Measurements from ENCODE around the gene UGT1A6. TPM values are rescaled to one million over a fixed set of nuclear protein-coding genes. Genes with fewer than 3 reads are reported as not detected.

The UGT1A6 gene
- total and polyA plus RNA-seq, 2 experiments from 2014 or later, result not detected

- Mint-ChIP-seq H3K27me3 (ENCODE audit: insufficient read depth, low read depth, poor library complexity) (peaks cover 15% of the 10 kb centered on the region), H3K4me3 (no peak overlapping the region), H3K27ac (no peak overlapping the region), H3K4me1 (peaks cover 3% of the 10 kb centered on the region; the same call in 2 of the 3 replicates), H3K36me3 (ENCODE audit: low read depth) (no peaks in the 10 kb centered on the region), H3K9me3 (peaks cover 2% of the 10 kb centered on the region; the same call in 1 of the 3 replicates)
- Histone ChIP-seq H3K4me2 (no peak overlapping the region), H3K36me3 (ENCODE audit: insufficient read depth) (no peaks in the 10 kb centered on the region), H3K4me1 (ENCODE audit: insufficient read depth) (no peaks in the 10 kb centered on the region), H3K4me3 (no peak overlapping the region), H2AFZ (no peak overlapping the region), H3K9me2 (ENCODE audit: insufficient read depth) (no peaks in the 10 kb centered on the region), H3K27ac (ENCODE audit: low read depth) (no peak overlapping the region), H3K79me2 (replicated peaks; ENCODE audit: insufficient read depth) (no peaks in the 10 kb centered on the region), H4K20me1 (replicated peaks; ENCODE audit: insufficient read depth) (no peaks in the 10 kb centered on the region), H3K27me3 (ENCODE audit: insufficient read depth) (no peaks in the 10 kb centered on the region), H3F3A (replicated peaks; ENCODE audit: low read depth) (no peaks in the 10 kb centered on the region)
- DNase-seq (ENCODE audit: low spot score) (no peak), ATAC-seq (no peak)
- TF ChIP-seq STAT1 (IDR thresholded peaks at IDR 0.05; ENCODE audit: unreplicated experiment), result no peak
- TF ChIP-seq, protein P1, sequence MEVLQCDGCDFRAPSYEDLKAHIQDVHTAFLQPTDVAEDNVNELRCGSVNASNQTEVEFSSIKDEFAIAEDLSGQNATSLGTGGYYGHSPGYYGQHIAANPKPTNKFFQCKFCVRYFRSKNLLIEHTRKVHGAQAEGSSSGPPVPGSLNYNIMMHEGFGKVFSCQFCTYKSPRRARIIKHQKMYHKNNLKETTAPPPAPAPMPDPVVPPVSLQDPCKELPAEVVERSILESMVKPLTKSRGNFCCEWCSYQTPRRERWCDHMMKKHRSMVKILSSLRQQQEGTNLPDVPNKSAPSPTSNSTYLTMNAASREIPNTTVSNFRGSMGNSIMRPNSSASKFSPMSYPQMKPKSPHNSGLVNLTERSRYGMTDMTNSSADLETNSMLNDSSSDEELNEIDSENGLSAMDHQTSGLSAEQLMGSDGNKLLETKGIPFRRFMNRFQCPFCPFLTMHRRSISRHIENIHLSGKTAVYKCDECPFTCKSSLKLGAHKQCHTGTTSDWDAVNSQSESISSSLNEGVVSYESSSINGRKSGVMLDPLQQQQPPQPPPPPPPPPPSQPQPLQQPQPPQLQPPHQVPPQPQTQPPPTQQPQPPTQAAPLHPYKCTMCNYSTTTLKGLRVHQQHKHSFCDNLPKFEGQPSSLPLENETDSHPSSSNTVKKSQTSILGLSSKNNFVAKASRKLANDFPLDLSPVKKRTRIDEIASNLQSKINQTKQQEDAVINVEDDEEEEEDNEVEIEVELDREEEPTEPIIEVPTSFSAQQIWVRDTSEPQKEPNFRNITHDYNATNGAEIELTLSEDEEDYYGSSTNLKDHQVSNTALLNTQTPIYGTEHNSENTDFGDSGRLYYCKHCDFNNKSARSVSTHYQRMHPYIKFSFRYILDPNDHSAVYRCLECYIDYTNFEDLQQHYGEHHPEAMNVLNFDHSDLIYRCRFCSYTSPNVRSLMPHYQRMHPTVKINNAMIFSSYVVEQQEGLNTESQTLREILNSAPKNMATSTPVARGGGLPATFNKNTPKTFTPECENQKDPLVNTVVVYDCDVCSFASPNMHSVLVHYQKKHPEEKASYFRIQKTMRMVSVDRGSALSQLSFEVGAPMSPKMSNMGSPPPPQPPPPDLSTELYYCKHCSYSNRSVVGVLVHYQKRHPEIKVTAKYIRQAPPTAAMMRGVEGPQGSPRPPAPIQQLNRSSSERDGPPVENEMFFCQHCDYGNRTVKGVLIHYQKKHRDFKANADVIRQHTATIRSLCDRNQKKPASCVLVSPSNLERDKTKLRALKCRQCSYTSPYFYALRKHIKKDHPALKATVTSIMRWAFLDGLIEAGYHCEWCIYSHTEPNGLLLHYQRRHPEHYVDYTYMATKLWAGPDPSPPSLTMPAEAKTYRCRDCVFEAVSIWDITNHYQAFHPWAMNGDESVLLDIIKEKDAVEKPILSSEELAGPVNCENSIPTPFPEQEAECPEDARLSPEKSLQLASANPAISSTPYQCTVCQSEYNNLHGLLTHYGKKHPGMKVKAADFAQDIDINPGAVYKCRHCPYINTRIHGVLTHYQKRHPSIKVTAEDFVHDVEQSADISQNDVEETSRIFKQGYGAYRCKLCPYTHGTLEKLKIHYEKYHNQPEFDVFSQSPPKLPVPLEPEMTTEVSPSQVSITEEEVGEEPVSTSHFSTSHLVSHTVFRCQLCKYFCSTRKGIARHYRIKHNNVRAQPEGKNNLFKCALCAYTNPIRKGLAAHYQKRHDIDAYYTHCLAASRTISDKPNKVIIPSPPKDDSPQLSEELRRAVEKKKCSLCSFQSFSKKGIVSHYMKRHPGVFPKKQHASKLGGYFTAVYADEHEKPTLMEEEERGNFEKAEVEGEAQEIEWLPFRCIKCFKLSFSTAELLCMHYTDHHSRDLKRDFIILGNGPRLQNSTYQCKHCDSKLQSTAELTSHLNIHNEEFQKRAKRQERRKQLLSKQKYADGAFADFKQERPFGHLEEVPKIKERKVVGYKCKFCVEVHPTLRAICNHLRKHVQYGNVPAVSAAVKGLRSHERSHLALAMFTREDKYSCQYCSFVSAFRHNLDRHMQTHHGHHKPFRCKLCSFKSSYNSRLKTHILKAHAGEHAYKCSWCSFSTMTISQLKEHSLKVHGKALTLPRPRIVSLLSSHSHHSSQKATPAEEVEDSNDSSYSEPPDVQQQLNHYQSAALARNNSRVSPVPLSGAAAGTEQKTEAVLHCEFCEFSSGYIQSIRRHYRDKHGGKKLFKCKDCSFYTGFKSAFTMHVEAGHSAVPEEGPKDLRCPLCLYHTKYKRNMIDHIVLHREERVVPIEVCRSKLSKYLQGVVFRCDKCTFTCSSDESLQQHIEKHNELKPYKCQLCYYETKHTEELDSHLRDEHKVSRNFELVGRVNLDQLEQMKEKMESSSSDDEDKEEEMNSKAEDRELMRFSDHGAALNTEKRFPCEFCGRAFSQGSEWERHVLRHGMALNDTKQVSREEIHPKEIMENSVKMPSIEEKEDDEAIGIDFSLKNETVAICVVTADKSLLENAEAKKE (CRISPR knock-in tag; IDR thresholded peaks at IDR 0.05), result no peak
- TF ChIP-seq, protein P2, sequence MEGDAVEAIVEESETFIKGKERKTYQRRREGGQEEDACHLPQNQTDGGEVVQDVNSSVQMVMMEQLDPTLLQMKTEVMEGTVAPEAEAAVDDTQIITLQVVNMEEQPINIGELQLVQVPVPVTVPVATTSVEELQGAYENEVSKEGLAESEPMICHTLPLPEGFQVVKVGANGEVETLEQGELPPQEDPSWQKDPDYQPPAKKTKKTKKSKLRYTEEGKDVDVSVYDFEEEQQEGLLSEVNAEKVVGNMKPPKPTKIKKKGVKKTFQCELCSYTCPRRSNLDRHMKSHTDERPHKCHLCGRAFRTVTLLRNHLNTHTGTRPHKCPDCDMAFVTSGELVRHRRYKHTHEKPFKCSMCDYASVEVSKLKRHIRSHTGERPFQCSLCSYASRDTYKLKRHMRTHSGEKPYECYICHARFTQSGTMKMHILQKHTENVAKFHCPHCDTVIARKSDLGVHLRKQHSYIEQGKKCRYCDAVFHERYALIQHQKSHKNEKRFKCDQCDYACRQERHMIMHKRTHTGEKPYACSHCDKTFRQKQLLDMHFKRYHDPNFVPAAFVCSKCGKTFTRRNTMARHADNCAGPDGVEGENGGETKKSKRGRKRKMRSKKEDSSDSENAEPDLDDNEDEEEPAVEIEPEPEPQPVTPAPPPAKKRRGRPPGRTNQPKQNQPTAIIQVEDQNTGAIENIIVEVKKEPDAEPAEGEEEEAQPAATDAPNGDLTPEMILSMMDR (conservative IDR thresholded peaks at IDR 0.05; ENCODE audit: low read depth in 2 of 2), result no peak
- TF ChIP-seq ZNF114 (CRISPR knock-in tag; IDR thresholded peaks at IDR 0.05), result no peak
These were observed 128.5 kb downstream of the UGT1A6 start for GRCh38 chr2:233821196-233821595.

- H3K27ac ChIP-seq (ENCODE audit: low read depth), result no peak overlapping the region
- DNase-seq (ENCODE audit: low spot score), result no peak
- no peak for ATAC-seq
- H3K79me2 ChIP-seq (replicated peaks; ENCODE audit: insufficient read depth), result no peaks in the 10 kb centered on the region
- Mint-ChIP-seq H3K36me3 (ENCODE audit: low read depth) (no peaks in the 10 kb centered on the region), H3K27ac (no peak overlapping the region), H3K27me3 (ENCODE audit: insufficient read depth, low read depth, poor library complexity) (peaks cover 15% of the 10 kb centered on the region), H3K9me3 (peaks cover 3% of the 10 kb centered on the region; the same call in 1 of the 3 replicates), H3K4me3 (no peak overlapping the region), H3K4me1 (peaks cover 3% of the 10 kb centered on the region; the same call in 2 of the 3 replicates)
- H3K4me3 ChIP-seq, result no peak overlapping the region
- no peaks in the 10 kb centered on the region for H3F3A ChIP-seq (replicated peaks; ENCODE audit: low read depth)
- H3K4me1 ChIP-seq (ENCODE audit: insufficient read depth), result no peaks in the 10 kb centered on the region
- no peaks in the 10 kb centered on the region for H4K20me1 ChIP-seq (replicated peaks; ENCODE audit: insufficient read depth)
- H3K27me3 ChIP-seq (ENCODE audit: insufficient read depth), result no peaks in the 10 kb centered on the region
- H2AFZ ChIP-seq, result no peak overlapping the region
- H3K36me3 ChIP-seq (ENCODE audit: insufficient read depth), result no peaks in the 10 kb centered on the region
- no peaks in the 10 kb centered on the region for H3K9me2 ChIP-seq (ENCODE audit: insufficient read depth)
- H3K4me2 ChIP-seq, result no peak overlapping the region
- TF ChIP-seq STAT1 (IDR thresholded peaks at IDR 0.05; ENCODE audit: unreplicated experiment) (no peak), EZH2phosphoT487 (IDR thresholded peaks at IDR 0.05; ENCODE audit: unreplicated experiment) (no peak), ZNF331 (CRISPR knock-in tag; IDR thresholded peaks at IDR 0.05; ENCODE audit: low read depth) (no peak), NANOG (IDR thresholded peaks at IDR 0.05; ENCODE audit: borderline replicate concordance) (no peak), ZNF114 (CRISPR knock-in tag; IDR thresholded peaks at IDR 0.05) (no peak), JUNB (IDR thresholded peaks at IDR 0.05; ENCODE audit: unreplicated experiment) (no peak)
- TF ChIP-seq, protein P3, sequence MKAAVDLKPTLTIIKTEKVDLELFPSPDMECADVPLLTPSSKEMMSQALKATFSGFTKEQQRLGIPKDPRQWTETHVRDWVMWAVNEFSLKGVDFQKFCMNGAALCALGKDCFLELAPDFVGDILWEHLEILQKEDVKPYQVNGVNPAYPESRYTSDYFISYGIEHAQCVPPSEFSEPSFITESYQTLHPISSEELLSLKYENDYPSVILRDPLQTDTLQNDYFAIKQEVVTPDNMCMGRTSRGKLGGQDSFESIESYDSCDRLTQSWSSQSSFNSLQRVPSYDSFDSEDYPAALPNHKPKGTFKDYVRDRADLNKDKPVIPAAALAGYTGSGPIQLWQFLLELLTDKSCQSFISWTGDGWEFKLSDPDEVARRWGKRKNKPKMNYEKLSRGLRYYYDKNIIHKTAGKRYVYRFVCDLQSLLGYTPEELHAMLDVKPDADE (IDR thresholded peaks at IDR 0.05), result no peak
These were observed 129.0 kb downstream of the UGT1A6 start for GRCh38 chr2:233821709-233822100.

Data from GM23338 (cell line).